D721Med (cell line): ENCODE results near the gene TP53BP2.

ENCODE experiments used
- DNase-seq: peaks from one replicate; pipeline ENCODE4 v3.0.0; 2011; ENCODE audit warnings: low spot score; ENCODE audit not compliant: insufficient read length
- FAIRE-seq: peaks from 2 replicates; lab custom pipeline; 2011; peaks lifted over from hg19 to GRCh38; lab: Jason Lieb, UNC
- TF ChIP-seq, protein P1 (sequence below): IDR thresholded peaks from 2 replicates; pipeline ENCODE4 v1.5.1; 2012; ENCODE audit warnings: mild to moderate bottlenecking, control low read depth; ENCODE audit not compliant: insufficient read depth; ENCODE audit errors: missing control alignments

The TP53BP2 gene

DNA sequence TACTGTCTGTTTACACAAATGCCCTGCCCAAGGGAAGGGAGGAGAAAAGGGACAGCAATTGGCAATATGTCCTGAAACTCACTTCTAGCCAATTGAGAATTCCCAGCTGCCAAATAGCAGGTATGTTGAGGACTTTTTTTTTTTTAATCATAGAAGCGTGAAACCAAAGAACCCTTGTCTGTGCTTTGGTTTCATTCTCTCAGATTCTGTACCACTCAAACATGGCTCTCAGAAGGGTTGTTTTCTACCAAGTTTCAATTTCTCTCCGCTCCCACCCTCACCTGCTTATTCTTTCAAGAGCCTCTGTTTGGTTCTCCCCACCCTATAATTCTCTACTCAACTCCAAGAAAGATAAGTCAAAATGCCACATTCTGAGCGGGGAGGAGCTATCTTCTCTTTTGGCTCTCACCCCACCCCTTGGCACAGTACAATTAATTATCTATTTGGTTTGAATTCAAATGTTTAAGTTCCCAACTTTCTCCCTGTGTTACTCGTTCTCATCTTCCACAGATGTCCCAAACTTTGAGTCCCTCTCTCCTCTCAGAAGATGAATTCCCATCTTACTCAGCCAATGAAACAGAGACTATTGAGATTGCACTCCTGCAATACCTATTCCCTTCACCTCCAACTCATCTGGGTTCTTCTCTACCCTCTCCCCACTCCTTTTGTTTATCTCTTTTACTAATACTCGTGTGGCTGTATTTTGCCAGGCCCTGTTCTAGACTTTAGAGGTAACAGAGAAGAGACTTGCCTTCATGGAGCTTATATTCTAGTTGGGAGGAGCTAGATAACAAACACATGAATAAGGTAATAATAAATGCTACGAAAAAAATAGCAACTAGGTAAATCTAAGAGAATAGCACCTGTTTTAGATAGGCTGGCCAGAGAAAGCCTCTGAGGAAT lies 3.9 kb upstream of the TP53BP2 start:
- FAIRE-seq: no peak
- TF ChIP-seq, protein P1, sequence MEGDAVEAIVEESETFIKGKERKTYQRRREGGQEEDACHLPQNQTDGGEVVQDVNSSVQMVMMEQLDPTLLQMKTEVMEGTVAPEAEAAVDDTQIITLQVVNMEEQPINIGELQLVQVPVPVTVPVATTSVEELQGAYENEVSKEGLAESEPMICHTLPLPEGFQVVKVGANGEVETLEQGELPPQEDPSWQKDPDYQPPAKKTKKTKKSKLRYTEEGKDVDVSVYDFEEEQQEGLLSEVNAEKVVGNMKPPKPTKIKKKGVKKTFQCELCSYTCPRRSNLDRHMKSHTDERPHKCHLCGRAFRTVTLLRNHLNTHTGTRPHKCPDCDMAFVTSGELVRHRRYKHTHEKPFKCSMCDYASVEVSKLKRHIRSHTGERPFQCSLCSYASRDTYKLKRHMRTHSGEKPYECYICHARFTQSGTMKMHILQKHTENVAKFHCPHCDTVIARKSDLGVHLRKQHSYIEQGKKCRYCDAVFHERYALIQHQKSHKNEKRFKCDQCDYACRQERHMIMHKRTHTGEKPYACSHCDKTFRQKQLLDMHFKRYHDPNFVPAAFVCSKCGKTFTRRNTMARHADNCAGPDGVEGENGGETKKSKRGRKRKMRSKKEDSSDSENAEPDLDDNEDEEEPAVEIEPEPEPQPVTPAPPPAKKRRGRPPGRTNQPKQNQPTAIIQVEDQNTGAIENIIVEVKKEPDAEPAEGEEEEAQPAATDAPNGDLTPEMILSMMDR: no peak
- no peak for DNase-seq

DNA sequence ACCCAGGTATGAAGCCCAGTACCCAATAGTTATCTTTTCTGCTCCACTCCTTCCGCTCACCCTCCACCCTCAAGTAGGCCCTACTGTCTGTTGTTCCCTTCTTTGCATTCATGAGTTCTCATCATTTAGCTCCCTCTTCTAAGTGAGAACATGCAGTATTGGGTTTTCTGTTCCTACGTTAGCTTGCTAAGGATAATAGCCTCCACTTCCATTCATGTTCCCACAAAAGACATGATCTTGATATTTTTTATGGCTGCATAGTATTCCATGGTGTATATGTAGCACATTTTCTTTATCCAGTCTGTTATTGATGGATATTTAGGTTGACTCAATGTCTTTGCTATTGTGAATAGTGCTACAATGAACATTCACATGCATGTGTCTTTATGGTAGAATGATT lies 2.8 kb upstream of the TP53BP2 start:
- no peak for FAIRE-seq
- DNase-seq: no peak
- TF ChIP-seq, protein P1: no peak

DNA sequence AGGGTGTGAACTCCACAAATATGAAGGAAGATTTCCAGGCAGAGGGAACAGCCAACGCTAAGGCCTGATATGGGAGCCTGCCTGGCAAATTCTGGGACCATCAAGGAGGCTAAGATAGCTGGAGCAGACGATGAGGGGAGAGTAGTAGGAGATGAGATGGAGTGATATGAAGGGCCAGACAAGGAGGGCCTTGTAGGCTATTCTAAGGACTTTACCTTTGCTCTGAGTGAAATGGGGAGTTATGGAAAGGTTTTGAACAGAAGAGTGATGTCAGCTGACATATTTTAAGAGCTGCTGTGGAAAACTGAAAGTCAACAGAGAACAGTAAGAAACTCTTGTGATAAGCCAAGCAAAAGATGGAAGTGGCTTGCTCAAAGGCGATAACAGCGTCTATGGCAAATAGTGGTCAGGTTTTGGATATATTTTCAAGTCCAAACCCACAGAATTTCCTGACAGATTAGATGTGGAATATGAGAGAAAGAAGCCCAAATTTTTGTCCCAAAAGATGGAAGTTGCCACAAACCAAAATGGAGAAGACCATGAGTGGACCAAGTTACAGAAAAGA lies 2.1 kb upstream of the TP53BP2 start:
- TF ChIP-seq, protein P1: no peak
- FAIRE-seq (peak; percentile 21), DNase-seq (no peak)

DNA sequence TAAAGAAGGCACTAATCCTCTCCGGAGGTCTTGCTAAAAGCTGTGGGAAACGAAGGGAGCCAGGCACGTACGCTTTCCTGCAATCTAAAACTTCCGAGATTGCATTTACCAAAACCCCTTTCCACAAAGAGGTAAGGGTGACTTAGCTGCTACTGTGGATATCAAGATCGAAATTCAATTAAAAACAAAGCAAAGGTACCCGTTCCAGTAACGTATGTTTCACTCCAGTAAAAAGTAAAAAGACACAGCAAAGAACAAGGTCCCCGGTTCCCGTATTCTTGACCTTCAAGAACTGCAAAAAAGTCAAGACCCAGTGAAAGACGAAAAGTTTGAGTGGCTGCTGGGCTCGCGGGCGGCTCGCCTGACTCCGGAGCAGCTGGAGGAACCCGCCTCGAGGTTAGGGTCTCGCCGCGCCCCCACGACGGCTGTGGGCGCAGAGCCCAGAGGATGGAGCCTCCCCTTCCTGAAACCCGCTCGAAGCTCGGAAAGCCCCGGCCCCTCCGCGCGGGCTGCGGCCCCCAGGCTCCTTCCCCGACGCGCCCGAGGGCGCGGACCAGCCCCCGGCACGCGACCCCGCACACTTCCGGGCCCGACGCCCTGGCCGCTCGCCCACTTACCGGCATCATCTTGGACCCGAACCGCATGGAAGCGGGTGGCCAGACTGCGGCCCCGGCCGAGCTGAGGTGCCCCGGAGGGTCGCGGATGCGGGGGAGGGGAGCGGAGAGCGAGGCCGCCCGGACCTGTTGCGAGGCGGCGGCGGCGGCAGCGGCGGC lies 524 bp downstream of the TP53BP2 start:
- FAIRE-seq: peak; percentile 74
- no peak for DNase-seq
- TF ChIP-seq, protein P1: no peak

DNA sequence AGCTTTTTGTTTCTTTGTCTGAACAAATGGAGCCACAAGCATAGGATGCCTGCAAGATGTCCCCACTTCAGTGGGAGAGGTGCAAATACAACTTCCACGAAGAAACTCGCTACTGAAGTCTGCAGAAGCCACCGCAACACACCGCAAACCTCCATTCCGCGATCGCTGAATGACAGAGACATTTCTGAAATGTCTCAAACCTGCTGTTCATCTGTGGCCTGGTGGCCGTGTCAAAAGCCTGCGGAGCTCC lies 1.0 kb downstream of the TP53BP2 start:
- TF ChIP-seq, protein P1: no peak
- no peak for FAIRE-seq
- DNase-seq: no peak

DNA sequence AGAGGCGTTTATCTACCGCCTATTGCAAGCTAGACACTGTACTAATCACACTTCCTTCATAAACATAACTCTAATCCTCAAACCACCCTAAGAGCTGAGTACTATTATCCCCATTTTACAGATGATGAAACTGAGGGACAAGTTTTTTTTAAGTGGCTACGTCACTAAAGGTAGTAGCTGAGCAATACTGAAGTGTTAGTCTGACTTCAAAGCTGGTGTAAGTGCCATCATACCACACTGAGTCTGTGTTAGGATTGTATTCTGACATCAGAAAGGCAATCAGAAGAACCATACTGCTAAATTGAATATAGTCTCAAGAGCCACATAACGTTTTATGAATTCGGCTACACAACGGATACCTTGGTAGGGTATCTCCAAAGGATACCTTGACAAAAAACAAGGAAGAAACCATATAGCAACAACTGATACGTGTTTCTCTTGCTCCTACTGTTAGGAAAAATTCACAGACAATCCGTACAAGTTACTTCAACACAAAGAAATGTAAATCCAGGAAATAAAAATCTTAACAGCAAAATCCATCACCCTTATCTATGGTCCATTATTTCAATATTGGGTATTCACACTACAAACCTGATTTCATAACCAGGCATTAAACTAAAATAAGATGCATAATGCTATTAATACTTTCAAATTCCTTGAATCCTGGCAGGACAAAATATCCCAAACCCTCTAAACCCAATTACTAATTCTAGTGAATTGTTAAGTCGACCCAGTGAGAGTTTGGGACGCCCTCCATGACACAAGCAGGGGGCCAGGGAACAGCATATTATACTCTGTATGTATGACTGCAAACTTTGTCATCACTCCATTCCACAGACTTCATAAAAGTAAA lies 1.6 kb downstream of the TP53BP2 start:
- FAIRE-seq (peak; percentile 80), DNase-seq (no peak)
- TF ChIP-seq, protein P1: no peak
